GM12864 (cell line): ENCODE results near the gene PRSS21.

ENCODE experiments used
- DNase-seq: peaks from one replicate; pipeline ENCODE4 v3.0.0-alpha.2; 2011; ENCODE audit warnings: low read depth
- H3K4me3 ChIP-seq: 2 replicates; pipeline ENCODE4 v1.5.1; 2011; ENCODE audit warnings: mild to moderate bottlenecking, low read depth, low read length, control low read depth
- CTCF ChIP-seq: IDR thresholded peaks from 2 replicates; pipeline ENCODE4 v1.5.1; 2011; ENCODE audit warnings: low read depth, mild to moderate bottlenecking, moderate library complexity, low read length, control low read depth, inconsistent platforms; ENCODE audit errors: missing control alignments

Gene PRSS21

GRCh38 chr16:2830355-2830695 lies 13.3 kb downstream of the PRSS21 start:
- TF ChIP-seq CTCF = no peak
- peak overlapping the region; percentile 11 for H3K4me3 ChIP-seq
- no peak for DNase-seq

- DNase-seq = no peak
- no peak for TF ChIP-seq CTCF
- no peak overlapping the region for H3K4me3 ChIP-seq
These were observed 14.2 kb downstream of the PRSS21 start for GRCh38 chr16:2831203-2831602.

- DNase-seq = no peak
- no peak for TF ChIP-seq CTCF
- no peak overlapping the region for H3K4me3 ChIP-seq
These were observed 16.7 kb downstream of the PRSS21 start for GRCh38 chr16:2833776-2834175.

GRCh38 chr16:2834968-2835367 lies 17.9 kb downstream of the PRSS21 start:
- no peak for TF ChIP-seq CTCF
- no peak overlapping the region for H3K4me3 ChIP-seq
- no peak for DNase-seq

- no peak for DNase-seq
- no peak overlapping the region for H3K4me3 ChIP-seq
- TF ChIP-seq CTCF = no peak
These were observed 18.8 kb downstream of the PRSS21 start for GRCh38 chr16:2835638-2836493.

GRCh38 chr16:2836646-2837508 lies 19.8 kb downstream of the PRSS21 start:
- DNase-seq = no peak
- no peak for TF ChIP-seq CTCF
- H3K4me3 ChIP-seq = no peak overlapping the region
